Thyroid gland (tissue), 4 donors: ENCODE measurements around the gene NUDT17.

Experiments
- CTCF ChIP-seq, 6 experiments: fragments of 200-600 bp in 3 of 6; fragments of 450-650 bp in 3 of 6; sonication (generic) in 3 of 6; IDR thresholded peaks; one replicate each; pipeline ENCODE4 v1.5.1; 2016 to 2019; ENCODE audit warnings: antibody characterized with exemption in 6 of 6, mild to moderate bottlenecking in 2 of 6, inconsistent platforms in 1 of 6, moderate library complexity in 1 of 6
- POLR2A ChIP-seq, 2 donors: fragments of 450-650 bp; IDR thresholded peaks; one replicate each; pipeline ENCODE4 v1.6.1; 2017; ENCODE audit warnings: antibody characterized with exemption in 2 of 2, mild to moderate bottlenecking in 2 of 2, moderate library complexity in 1 of 2

- no peak for TF ChIP-seq CTCF (IDR thresholded peaks at IDR 0.05)
- no peak for TF ChIP-seq POLR2A (IDR thresholded peaks at IDR 0.05)
Observed at GRCh38 chr1:145884675-145885074, 39.2 kb downstream of the NUDT17 start.
